T-helper 22 cell (primary cell): Measurements from ENCODE around the gene TMEM8B.
"Not testable (repeated sequence)": the region's sequence is repeated elsewhere in the genome, so short reads cannot be mapped to it uniquely, and the experiment has no call there.

ENCODE experiments used
- DNase-seq: peaks from one replicate; pipeline ENCODE4 v3.0.0-alpha.2; 2020; ENCODE audit warnings: low read depth

The TMEM8B gene

DNA sequence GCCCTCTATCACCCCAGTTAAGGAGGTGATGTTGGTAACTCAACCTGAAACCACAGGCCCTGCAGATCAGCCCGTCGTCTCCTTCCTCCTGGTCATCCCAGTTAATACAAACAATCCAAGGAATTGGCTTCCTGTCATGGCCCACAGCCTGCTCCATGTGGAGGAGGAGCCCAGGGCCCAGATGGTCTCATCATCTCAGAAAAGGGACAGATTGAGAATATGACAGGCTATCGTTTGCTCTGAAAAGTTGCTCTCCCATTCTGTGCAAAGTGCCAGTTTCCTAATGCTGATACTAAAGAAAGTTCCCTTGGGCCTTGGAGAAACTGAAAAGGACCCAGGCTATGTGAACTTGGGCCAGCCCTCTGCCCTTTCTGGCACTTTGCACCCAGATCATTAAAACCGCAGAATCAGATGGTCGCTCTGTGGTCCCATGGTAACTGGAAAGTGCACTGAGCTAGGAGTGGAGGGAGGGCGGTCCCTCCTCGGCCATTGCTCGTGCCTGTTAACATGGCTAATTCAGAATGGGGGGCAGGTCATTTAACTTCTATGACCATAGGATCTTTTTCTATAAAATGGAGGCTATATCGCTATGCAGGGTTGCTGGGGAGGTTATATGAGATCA is 79.6 kb downstream of the TMEM8B start:
- no peak for DNase-seq

DNA sequence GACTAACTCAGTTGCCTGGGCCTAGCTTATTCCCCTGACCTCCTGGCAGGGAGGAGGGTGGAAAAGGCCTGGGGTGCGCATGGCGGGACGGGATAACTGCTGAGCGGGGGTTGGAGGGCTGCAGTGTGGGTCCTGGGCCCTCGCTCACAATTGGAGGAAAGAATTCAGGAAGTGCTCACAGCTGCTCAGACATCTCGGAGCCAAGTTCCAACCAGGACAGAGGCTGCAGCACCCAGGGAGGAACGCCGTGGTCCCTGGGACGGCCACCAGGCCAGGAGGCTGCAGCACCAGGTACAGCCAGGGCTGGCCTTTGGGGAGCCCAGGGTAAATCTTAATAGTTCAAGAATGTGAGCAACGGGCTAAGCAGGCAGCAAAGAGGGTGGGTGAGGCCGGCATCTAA is 80.2 kb downstream of the TMEM8B start, which contains the start of gene SPAAR:
SPAAR (plus strand) TSS at position 217 of the 400 bp plus-strand sequence. CDS start 974 bp downstream, outside the sequence.
- no peak for DNase-seq

DNA sequence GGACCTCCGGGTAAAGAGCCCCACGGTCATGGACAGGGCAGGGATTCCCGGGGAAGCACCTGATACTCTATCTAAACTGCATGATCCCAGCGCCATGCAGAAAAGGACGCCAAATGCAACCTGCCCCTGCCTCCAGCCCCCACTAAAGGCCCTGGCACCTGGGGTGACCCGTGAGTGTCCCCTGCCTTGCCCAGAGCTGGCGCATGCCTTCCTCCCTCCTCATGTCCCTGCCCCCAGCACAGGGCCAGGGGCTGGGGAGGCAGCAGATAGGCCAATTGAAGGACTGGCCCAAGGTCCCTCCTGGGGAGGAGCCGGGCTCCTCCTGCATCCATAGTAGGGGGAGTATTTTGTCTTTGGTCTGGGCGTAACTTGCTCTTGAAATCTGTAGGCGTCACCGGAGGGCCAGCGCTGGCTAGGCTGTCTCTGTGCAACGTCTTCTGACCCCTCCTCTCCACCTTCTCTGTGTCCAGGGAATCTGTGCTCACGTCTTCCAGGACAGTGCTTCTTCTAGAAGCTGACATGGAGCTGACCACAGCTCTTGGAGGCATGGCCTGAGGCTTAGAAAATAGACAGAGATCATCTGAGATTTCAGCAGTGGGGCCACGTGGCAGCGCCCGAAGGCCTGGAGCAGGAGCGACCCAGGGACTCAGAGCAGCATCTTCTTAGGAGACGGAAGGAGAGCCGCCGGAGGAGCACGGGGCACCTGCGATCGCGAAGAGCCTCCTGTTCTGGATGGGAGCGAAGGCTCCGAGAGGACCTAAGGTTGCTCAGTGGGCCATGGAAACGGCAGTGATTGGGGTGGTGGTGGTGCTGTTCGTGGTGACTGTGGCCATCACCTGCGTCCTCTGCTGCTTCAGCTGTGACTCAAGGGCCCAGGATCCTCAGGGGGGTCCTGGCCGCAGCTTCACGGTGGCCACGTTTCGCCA is 80.9 kb downstream of the TMEM8B start:
- no peak for DNase-seq

DNA sequence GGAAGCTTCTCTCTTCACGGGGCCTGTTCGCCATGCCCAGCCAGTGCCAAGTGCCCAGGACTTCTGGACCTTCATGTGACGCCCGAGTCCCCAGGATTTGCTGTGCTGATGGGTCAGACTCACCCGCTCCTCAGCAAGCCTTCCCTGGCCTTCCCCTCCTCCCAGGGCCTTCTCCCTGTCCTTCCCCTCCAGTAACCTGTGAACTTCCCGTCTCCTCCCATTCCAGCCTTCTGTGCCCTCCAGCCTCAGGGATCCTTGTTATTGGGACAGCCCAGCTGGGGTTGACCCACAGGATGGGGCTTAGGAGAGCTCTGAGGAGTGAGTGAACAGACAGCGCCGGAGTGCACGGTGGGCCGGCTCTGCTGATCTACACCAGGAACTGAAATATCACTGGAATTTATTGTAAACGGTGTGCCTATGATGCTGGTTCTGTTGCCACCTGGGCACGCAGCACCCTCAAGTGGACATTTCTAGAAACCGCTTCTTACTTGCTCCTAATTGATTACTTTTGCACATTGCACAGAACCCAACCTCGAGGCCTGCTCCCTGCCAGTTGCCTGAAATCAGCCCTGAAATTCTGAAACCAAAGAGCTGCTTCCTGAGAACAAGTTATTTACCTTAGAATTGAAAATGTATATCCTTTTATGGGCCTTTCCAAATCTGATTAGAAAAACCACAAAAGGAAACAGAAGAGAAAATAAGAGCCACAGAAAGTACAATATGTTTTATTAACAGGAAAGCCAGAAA is 81.8 kb downstream of the TMEM8B start:
- no peak for DNase-seq

DNA sequence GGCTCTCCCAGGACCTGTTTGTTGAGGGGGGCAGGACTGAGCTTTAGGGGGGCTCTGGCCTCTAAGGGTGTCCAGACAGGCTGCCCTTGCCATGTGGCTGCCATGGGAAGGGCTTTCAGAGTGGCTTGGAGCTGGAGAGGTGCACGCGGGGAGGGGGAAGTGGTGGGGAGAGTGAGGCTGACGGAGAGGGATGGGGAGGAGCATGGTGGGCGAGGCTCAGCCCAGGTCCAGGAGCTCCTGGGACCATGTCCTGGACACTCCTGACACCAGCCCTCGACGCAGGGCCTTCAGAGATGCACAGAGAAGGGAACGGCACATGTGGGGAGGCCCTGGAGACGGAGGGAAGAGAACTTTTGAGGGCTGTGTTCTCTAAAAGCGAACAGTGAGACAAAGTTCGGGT is 82.7 kb downstream of the TMEM8B start:
- DNase-seq, result no peak

DNA sequence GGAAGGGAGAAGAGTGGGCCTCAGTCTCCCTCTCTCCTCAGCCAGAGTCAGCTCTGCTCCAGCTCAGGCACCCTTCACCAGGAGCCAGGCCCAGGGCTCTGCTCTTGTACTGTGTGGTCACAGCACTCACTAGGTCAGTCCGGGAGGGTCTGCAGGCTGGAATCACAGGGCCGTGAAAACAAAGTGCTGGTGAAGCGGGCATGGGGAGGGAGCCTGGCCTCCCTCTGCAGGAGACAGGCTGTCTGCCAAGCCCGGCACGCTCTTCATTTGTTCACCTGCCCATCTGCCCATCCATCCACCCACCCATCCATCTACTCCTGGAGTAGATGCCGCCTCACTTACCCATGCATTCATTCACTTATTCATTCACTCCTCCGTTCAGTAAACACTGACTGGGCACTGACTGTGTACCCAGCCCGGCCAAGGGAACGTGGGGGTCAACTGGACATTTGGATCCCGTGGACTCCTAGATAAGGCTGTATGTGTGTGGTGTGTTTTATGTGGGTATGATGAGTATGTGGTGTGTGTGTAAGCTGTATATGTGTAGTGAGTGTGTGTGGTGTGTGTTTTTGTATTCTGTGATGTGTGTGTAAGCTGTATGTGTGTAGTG is 83.9 kb downstream of the TMEM8B start:
- no peak for DNase-seq

DNA sequence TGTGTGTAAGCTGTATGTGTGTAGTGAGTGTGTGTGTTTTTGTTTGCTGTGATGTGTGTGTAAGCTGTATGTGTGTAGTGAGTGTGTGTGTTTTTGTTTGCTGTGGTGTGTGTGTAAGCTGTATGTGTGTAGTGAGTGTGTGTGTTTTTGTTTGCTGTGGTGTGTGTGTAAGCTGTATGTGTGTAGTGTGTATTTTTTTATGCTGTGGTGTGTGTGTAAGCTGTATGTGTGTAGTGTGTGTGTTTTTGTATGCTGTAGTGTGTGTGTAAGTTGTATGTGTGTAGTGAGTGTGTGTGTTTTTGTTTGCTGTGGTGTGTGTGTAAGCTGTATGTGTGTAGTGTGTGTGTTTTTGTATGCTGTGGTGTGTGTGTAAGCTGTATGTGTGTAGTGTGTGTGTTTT is 84.4 kb downstream of the TMEM8B start:
- DNase-seq, result not testable (repeated sequence)

DNA sequence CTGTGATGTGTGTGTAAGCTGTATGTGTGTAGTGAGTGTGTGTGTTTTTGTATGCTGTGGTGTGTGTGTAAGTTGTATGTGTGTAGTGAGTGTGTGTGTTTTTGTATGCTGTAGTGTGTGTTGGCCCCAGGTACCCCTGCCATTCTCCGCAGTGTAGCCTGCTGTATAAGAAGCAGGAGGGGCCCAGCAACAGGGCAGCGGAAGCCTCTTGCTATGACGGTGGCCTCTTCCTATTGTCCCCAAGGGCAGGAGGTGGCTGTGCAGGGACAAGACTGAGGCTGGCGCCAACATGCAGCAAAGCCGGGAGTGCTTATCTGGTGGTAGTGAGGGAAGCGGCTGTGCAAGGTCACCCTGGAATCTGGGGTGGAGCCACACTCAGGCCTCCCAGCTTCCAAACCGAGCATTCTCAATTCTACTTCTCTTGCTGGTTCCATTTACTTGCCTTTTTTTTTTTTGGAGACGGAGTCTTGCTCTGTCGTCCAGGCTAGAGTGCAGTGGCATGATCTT is 85.3 kb downstream of the TMEM8B start:
- DNase-seq, result no peak
